OCI-LY3 (cell line): ENCODE data around the gene CPED1.

Experiments
- CTCF ChIP-seq: fragments of 200-600, 300-600 bp; sonication (generic); IDR thresholded peaks from 2 replicates; pipeline ENCODE4 v1.5.1; 2014; ENCODE audit warnings: antibody characterized with exemption, low read length, low read depth
- EZH2phosphoT487 ChIP-seq: fragments of 200-600 bp; shearing (Covaris generic); IDR thresholded peaks from 2 replicates; pipeline ENCODE4 v1.6.1; 2018; ENCODE audit warnings: antibody characterized with exemption, mixed run types, low read depth

GRCh38 chr7:120964088-120964487, 24.4 kb upstream of the CPED1 start:
- no peak for TF ChIP-seq CTCF
- TF ChIP-seq EZH2phosphoT487, result no peak
